HG03432 (cell line): Measurements from ENCODE around the gene SLC39A7.

ENCODE experiments used
- ATAC-seq: cut with Tn5 transposase; IDR thresholded peaks from one replicate; pipeline ENCODE4 v1.9.1; 2021; ENCODE audit warnings: mild to moderate bottlenecking, moderate library complexity; ENCODE audit not compliant: unreplicated experiment

Gene SLC39A7, protein sequence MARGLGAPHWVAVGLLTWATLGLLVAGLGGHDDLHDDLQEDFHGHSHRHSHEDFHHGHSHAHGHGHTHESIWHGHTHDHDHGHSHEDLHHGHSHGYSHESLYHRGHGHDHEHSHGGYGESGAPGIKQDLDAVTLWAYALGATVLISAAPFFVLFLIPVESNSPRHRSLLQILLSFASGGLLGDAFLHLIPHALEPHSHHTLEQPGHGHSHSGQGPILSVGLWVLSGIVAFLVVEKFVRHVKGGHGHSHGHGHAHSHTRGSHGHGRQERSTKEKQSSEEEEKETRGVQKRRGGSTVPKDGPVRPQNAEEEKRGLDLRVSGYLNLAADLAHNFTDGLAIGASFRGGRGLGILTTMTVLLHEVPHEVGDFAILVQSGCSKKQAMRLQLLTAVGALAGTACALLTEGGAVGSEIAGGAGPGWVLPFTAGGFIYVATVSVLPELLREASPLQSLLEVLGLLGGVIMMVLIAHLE

DNA sequence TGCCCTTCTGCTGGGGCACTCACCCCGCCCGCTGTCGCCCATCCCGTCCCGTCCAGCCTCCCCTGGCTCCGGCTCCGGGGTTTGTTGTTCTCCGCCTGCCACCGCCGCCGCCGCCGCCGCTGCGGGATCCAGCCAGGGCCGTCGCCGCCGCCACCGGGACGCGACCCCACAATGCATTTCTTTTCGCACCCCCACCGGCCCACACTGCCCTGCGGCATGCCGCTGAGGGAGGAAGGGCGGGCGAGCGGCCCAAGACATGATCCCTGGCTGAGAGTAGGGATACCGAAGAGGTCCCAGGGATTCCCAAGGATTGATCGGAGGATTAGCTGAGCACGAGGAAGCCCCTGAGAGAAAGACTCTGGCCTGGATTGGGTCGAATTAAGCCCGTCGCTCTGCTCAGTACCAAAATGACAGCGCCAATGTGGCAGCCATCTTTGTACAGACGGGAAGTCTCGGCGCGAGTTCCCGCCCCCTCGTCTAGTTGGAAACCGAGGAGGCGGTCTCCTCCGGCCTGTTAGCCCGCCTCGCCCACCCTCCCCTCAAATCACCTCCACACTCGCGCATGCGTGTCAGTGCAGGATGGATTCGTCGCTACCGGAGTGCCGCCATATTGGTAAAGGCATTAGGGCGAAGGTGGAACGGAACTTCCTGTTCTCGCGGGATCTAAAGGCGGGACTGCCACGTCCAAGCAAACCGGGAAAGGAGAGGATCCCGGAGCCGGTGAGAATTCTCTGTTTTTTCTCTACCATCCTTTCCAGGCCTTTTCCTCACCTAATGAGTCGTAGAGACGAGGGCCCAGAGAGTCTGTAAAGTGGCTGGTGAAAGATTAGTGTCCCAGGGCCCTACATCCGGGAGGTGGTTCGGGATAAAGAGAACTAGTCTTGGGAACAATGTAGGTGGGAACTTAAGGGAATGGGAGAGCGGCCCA, at the start of gene SLC39A7, which contains the start of gene RXRB:
Gene SLC39A7, plus strand, starts transcription at position 649 of the 928 bp plus-strand sequence. CDS start 379 bp downstream, outside the sequence.
Gene RXRB, minus strand, starts transcription at position 447 of the 928 bp plus-strand sequence. Its CDS starts 189 bp downstream, at position 258.
- peak; percentile 54 for ATAC-seq

DNA sequence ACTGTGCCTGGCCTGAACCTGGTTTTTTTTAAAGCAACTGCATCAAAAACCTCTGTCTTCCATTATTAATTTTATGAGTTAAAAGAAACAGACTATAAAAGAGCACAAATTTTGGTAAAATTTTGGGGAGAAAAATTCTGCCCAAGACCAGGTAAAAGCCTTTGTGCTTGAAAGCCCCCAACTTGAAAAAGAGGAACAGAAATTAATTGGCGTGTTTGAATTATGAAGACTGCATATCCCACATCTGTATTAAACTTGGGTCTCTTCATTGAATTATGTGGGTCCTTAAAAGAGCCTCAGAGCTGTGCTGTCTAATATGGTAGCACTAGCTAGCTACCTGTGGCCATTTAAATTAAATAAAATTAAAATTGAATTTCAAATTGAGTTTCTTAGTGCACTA, 49.6 kb upstream of the SLC39A7 start:
- no peak for ATAC-seq

DNA sequence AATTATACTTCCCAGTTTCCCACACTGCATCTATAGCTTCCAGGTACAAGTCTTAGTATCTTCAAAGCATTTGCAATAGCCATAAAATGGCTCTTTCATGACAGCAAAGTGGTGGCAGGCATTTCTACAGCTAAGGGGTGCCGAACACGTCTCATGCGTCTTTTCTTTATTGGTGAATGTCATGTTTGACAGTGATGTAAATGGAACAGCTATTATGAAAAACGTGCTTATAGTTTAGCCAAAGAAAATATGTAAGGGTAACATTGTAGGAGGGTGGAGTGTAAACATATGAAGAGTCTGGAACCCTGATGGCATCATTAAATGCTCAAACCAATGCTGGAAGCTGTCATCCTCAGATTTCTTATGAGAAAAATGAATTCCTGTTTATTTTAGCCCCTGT, 46.3 kb upstream of the SLC39A7 start:
- no peak for ATAC-seq

DNA sequence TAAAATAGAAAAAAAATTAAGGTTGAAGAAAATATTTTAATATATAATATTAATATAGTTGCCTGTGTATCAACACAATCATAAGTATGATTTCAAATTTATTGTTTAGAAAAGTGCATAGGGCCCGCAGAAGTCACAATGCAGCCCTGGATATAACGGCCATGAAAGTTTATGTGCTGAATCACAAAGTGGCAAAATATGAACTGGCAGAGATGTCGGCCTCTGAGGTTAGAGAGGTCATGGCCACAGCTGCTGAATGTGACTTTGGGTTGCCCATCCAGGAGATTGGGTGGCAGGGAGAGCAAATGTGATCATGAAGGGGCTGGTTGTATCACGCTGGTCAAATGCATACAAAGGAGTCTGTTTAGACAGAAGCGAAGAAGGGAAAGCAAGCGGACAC, 44.1 kb upstream of the SLC39A7 start:
- no peak for ATAC-seq

DNA sequence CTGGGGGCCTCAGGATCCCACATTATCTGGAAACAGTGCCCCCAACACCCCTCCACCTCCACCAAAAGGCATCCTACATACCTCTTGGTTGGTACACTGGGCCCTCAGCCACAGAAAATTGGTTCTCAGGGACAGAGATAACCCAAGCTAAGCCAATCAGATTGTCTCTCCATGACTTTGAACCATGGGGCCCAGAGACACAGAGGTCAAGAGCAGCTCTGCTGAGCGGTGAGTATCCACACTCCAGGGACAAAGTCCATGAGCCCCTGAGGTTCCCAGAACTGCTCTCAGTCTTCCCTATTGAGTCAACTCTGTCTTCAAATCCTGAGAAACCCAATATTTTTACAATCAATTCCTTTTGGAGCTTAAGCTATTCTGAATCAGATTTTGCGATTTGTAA, 43.7 kb upstream of the SLC39A7 start:
- no peak for ATAC-seq

DNA sequence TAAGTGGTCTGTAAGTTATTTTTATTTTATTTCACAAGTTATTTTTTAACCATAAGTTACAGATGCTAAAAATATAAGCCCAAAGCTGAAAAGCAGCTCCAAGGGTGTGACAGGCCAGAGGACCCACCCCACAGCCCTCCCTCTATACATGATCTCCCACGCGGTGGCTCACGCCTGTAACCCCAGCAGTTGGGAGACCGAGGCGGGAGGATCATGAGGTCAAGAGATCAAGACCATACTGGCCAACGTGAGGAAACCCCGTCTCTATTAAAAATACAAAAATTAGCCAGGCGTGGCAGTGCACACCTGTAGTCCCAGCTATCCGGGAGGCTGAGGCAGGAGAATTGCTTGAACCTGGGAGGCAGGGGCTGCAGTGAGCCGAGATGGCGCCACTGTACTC, 40.6 kb upstream of the SLC39A7 start:
- no peak for ATAC-seq

DNA sequence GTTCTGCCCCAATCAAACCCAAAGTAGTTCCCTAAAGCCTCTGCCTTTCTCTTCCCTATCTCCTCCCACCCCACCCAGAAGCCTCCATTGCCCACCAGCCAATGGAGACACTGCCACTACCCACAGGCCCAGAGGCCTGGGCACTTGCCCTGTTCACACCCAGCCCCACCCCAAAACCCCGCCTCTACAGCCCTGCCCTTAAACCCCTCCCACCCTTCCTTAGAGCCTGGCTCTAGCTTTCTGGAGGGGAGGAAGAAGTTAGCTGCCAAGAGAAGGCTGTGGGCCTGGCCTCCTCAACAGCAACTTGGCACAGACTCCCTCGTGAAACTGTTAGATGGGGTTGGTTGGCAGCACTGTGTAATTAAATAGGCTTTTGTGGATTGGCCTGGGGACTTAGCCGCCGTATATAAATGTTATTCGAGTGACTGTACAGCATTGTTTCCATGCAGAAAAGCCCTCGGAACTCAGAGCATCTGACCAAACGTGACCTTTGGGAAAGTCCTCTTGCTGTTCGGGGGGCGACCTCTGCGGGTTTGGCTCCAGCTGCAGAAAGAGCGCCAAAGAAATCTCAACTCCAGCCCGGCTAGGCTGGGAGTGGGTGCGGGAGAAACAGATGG, 39.8 kb upstream of the SLC39A7 start:
- ATAC-seq = no peak

DNA sequence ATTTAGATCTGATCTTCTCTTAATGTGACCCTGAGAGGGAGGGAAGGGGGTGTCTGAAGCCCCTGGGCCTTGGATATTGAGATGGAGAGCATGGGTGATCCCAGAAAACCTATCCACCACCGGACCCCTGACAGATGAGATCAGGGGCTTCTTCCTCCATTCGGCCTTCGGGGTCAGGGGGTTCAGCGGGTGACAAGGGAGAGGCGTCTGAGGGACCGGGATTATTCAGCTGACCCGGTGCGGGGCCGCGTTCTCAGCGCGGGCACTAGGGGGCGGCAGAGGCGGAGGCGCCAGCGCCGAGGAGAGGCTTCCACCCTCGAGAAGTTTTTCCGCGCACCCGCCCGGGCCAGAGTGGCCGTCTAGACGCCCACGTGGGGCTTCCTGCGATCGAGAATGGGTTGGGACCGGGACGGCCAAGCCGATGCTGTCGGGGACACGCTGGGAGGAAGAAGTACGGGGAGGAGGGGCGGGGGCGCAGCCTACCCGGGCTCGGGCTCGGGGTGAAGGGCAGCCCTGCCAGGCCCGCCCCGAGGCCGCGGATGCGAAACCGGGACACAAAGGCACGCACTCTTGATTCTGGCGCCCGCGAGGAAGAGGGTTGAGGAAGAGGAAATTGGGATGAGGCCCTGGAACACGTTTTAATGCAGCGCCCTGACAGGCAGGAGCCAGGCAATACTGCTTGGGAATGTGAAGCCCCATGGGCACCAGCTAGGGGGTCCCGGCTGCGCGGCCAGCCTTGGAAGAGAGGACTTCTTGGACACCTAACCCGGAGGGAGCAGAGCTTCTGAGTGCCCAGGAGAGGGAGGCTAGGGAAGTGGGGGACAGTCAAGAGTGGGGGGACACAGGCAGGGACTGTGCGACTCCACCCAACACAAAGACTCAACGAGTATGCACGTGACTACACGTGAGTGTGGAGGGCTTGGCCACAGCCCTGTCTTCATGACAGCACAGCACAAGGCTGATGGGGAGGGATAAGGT, 39.0 kb upstream of the SLC39A7 start:
- ATAC-seq = peak; percentile 64

DNA sequence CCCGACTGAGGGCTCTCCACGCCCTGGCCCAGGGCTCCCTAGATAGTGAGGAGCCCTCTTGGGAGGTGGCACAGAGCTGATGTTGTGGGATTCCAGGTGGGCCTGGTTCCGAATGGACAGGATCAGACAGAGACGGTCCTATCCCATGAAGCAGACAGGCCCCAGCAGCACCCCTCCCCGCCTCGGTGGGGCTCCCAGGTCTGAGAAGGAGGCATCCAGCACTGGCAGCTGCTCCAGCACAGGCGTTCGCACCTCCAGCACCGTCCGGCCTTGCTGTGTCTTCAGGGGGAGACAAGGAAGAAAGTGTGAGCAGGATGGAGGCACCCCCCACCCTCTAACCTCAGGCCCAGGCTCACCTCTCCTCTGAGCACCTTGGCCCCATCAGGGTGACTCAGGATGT, 37.1 kb upstream of the SLC39A7 start:
- no peak for ATAC-seq

DNA sequence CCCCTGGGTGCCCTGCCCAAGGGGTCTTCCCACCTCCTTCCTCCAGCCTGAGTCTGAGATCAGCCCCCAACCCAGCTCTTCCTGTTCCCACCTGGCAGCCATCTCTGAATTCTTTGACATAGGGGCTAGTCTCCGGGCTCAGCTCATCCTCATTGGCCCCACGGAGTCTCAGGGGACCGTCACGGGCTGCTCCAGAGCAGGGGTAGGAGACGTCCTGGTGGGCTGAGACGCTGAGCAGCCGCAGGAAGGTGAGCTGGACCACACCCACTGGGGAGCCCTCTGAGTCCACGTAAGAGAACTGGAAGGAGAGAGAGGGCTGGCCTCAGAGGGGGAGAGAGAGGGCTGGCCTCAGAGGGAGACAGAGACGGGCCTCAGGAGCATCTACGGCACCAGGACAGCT, 36.5 kb upstream of the SLC39A7 start:
- ATAC-seq = no peak

DNA sequence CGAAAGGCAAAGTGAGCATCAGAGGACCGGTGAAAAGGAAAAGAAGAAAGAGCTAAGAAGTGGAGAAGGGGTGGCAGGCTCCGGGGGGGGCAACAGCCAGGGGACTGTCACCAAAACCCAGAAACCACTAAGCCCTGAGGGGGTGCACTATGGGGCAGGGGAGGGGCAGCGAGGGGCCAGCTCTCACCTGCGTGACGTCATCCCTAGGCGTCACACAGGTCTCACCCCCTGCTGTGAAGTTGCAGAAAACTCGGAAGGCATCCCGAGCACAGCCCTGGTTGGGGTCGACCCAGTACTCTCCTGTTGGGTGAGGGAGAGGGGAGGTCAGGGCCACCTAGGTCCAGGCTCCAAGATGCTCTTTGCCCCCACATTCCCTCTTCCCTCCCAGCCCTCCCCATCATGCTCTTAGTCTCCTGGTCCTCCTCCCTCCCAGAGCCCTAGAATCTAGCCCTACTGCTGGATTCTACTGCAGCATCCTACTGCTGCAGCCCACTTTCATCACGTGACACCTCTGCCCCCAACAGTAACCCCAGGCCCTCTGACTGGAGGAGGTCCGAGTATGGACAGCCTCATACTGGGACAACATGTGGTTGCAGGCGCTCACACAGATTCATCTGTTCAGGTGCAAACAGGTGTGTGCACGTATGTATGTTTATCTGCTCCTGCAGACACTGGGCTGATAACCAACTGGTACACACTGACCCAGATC, 35.8 kb upstream of the SLC39A7 start:
- ATAC-seq = no peak

DNA sequence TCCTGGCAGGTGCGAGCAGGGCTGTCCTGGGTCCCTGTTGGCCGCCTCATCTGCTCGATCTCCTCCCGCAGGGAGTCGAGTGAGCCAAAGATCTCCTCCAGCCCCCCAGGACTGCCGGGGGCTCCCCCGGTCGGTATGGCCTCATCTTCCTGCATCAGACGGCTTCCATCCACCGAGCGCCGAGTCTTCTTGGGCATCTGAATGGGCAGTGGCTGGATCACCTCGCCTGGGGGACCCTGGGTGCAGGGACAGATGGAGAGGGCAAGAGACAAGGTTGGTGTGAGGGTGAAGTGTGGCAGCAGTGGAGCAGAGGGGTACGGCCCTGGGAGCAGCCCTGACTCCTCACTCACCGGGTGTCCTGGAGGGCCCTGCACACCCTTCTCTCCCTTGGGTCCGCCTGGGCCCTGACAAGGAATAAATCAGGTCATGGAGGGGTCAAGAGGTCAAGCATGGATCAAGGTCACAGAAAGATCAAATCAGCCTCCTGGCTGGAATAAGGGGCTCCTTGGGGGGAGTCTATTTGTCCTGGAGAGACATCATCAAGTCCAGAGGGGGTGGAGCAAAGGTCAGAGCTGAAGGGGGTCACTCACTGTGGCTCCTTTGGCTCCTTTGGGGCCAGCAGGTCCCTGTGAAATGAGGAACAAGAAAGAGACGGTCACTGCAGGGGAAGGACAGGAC, 34.9 kb upstream of the SLC39A7 start:
- ATAC-seq = no peak

DNA sequence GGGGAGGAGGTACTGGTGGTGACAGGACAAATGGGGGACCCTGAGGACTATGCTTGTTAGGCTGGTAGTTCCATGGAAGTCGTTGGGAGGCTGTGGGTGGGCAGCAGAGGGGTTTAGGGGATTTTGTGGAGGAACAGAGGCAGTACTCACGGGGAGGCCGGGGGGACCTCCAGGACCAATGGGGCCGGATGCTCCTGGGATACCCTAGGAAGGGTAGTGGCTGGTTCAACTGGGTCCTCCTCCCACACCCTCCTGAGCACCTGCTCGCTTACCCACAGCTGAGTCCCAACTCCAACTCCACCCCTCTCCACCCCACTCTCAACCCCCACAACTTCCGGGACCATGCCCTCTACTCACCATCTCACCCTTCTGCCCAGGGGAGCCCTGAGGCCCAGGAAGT, 34.3 kb upstream of the SLC39A7 start:
- no peak for ATAC-seq

DNA sequence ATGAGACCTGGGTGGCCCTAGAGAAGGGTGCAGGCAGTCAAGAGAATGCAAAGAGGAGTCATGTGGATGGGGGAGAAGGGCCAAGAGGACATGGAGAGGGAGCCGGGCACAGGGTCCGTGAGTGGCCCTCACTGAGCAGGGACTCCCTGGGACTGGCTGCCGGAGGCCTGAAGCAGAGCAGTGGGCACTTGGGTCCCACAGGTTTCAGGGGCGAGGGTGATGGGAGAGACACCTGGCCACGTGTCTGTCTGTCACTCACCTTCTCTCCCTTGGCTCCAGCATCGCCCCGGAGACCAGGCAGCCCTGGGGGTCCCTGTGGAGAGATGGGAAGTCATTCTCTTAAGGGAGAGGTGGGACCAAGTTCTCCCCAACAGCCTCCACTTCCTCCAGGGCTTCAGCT, 33.9 kb upstream of the SLC39A7 start:
- ATAC-seq = no peak

DNA sequence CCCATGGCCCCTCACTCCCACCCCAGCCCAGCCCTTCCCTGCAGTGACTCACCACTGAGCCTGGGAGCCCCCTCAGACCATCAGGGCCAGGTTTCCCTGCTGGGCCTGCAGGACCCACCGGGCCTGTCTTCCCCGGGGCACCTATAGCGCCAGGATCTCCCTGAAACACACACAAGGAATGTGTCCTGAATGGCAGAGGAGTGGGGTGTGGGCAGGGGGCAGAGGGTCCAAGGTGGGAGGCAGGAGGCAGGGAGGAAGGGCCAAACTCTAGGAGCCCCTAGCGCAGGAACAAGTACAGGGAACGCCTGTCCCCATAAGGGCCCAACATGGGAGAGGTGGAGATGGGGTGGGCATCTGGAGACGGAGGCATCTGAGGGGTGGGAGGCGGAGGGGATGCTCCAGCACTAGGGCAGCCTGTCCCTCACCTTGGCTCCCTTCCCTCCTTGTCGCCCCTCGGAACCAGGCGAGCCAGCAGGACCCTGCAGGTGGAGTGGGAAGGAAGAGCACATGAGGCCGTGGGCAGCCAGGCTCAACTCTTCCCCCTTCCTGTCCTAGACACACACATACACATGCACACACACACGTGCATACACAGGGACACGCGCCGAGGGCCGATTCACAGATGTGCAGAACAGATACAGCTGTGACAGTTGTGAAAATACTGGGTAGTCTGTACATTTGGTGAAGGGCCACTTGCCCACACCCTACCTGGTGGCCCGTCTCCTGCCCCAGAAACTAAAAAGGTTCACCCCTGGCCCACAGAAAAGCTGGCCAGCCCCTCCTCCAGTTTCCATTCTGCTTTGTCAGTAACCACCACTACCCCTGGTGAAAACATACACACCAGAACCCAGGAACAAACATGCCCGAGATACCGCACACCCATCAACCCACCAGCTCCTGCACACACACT, 33.0 kb upstream of the SLC39A7 start:
- ATAC-seq = no peak

DNA sequence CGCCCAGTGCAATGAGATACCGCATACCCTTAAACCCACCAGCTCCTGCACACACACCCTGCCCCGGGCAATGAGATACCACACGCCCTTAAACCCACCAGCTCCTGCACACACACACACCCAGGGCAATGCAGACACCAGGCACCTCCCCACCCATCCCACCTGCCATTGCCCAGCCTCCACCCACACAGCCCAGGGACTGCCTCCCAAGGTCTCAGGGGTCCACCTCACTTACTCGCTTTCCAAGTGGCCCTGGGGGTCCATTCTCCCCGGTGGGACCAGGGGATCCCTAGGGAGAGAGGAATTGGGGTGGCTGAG, 32.4 kb upstream of the SLC39A7 start:
- no peak for ATAC-seq

DNA sequence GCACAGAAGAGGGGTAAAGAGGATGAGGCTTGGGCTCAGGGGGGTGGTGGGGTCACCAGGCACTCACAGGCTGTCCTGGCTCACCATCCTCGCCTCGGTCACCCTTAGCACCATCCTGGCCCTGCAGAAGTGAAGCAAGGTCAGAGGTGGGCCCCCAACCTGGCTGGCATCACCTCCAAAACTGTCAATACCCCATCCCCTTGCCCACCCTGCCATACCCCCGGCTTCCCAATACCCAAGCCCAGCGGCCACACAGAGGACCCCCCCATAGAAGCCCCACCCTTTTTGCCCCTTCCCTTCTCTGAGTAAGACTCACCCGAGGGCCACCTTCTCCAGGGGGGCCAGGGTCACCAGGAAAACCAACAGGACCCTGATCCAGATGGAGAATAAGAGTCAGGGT, 32.0 kb upstream of the SLC39A7 start:
- ATAC-seq = no peak
